Kidney tubule cell (primary cell): Measurements from ENCODE around the gene MAP4K2.

ENCODE experiments used
- DNase-seq: peaks from one replicate; pipeline ENCODE4 v3.0.0-alpha.2; 2018; ENCODE audit warnings: low spot score

Gene MAP4K2

DNA sequence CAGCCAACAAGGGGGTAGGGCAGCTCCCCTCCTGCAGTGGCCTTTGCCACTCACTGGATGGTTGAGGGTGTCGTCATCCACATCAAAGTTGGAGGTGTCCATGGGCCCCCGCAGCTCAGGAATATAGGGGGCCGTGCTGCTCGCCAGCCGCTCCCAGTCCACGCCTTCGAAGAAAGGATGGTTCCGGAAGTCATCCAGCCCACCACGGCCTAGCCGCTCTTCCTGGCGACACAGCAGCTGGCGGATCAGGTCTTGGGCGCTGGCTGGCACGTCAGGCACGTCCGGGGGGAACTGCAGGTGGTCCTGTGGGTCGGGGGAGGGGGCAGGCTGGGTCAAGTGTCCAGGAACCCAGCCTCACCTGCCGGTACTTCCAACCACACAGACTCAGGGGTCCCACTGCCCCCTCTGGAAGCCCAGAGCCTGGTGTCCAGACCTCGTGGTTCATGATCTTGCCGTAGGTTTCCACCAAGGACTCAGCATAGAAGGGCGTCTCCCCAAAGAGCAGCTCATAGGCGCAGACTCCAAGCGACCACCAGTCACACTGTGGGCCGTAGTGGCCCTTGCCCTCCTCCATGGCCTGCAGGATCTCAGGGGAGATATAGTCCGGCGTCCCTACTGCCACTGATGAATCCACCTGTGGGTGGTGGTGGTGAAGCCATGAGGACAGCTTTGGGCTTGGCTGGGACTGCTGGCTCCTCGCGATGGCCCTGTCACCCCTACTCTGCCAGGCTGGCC lies 35.8 kb upstream of the MAP4K2 start:
- no peak for DNase-seq

DNA sequence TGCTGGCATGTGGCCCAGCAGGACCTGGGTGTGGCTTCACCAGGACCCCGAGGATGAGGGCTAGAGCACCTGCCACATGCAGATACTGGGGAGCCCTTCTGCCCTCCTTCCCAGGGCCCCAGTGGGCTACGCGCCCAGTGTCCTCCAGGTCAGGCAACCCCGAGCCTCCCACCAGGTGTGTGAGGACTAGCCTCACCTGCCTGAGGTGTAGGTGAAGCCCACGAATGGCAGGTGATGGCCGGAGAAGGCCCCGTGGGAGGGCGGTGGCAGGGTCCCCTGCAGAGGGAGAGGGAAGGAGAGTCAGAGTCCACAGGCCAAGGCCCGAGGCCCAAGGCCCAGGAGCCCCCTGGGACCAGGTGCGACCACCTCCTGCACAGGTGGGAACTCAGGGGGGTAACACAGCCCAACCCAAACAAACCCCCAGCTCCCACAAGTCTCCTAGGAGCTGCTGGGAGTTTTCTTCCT lies 34.9 kb upstream of the MAP4K2 start:
- DNase-seq = no peak

GRCh38 chr11:64836448-64837072 lies 33.5 kb upstream of the MAP4K2 start:
- DNase-seq = no peak

GRCh38 chr11:64835616-64836447 lies 32.8 kb upstream of the MAP4K2 start:
- no peak for DNase-seq

- DNase-seq = peak; percentile 85
These were observed 32.0 kb upstream of the MAP4K2 start for GRCh38 chr11:64834723-64835615.

DNA sequence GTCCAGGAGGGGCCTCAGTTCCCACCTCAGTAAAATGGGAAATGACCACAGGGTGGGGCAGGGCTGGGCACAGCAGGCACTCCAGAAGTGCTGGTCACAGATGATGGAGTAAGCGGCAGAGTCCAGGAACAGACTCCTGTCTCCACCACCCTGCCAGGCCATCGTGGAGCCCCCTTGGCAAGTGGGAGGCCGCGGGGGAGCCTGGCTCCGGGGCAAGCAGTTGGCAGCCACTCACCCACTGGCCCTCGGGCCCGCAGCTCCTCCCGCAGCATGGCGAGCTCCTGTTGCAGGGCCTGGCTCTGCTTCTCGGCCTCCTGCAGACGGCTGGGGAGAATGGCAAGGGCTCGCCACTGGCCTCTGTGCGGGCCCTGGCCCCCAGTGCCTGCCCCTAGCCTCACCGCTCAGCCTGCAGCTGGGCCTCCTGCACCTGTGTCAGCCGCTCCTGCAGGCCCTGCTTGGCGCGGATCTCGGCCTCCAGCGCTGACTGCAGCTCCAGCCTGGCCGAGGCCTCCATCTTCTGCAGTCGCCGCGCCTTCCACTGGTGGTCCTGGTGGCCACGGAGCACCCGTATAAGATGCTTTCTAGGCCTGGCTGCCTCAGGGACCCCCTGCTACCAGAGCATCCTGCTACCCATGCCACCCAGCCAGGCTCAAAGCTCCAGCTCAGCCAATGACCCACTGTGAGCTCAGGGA lies 31.2 kb upstream of the MAP4K2 start:
- DNase-seq = no peak

GRCh38 chr11:64833509-64833908 lies 30.5 kb upstream of the MAP4K2 start:
- DNase-seq = no peak

- DNase-seq = no peak
These were observed 30.1 kb upstream of the MAP4K2 start for GRCh38 chr11:64833198-64833502.

GRCh38 chr11:64832467-64833197 lies 29.6 kb upstream of the MAP4K2 start:
- DNase-seq = no peak

GRCh38 chr11:64831411-64831891 lies 28.4 kb upstream of the MAP4K2 start:
- DNase-seq = no peak

DNA sequence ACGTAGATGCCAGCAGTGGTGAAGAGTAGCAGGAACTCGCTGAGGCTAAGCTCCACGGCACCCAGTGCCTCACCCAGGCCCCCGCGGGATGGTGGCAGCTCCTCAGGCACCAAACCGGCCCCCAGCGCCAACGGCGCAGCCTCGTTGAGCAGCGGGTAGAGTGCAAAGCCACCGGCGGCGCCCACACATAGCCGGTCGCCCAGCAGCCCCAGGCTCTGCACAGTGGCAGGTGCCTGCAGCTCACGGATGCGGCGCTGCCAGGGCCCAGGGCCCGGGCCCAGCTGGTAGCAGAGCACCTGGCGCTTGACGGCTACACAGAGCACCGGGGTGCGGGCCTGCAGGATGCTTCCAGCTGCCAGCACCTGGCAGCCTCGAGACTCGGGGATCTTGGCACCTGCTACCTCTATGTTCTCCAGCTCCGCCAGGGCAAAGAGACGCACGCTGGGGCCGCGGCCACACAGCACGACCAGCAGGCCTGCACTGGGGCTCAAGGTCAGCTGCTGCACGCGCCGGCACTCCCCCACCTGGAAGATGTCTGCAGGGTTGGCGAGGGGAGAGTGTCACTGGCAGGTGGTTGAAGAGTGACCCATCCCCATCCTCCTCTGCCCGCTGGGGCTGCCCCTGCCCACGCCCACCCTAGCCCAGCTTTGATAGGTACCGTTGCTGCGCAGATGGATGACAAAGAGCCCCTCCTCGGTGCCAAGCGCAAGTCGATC lies 26.7 kb upstream of the MAP4K2 start:
- no peak for DNase-seq

- DNase-seq = no peak
These were observed 24.4 kb upstream of the MAP4K2 start for GRCh38 chr11:64827451-64827839.

- DNase-seq = no peak
These were observed 23.8 kb upstream of the MAP4K2 start for GRCh38 chr11:64826578-64827450.

GRCh38 chr11:64826062-64826461 lies 23.0 kb upstream of the MAP4K2 start:
- DNase-seq = no peak

DNA sequence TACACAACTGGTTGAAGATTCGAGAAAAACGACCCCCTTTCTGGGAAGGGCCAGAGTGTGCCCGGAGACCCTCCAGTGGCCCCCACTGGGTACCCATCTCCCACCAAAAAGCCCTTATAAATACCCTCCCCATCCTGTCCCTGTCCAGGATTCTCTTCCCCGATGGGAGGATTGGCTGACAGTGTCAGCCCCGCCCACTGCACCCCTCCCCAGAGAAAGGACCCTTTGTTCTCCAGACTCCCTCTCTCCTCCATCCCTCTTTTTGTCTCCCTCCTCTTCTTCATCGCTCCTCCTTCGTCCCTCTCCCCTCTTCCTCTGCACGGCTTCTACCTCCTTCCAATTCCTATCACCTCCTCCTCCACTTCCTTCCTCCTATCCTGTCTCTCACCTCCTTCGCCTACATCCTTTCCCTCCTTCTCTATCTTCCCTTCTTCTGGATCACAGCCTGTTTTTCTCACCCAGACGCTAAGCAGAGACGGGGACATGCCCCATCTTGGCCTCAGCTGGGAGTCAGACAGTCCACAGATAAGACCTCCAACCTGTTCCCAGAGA lies 20.6 kb upstream of the MAP4K2 start:
- DNase-seq = no peak

- no peak for DNase-seq
These were observed 14.5 kb upstream of the MAP4K2 start for GRCh38 chr11:64817476-64817875.

DNA sequence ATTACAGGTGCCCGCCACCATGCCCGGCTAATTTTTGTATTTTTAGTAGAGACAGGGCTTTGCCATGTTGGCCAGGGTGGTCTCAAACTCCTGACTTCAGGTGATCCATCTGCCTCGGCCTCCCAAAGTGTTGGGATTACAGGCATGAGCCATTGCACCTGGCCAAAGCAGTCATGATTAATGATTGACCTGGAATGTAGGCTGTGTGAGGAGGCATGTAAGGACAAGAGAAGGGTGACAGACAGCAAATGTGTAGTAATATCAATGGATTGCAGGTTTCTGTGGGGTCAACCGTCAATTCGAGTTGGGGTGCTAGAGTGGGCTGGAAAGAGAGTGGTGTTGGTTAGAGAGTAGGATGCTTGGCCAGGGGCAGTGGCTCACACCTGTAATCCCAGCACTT lies 12.4 kb upstream of the MAP4K2 start:
- DNase-seq = peak; percentile 59

GRCh38 chr11:64814712-64815187 lies 11.7 kb upstream of the MAP4K2 start:
- DNase-seq = peak; percentile 26
